DLD1 (cell line): ENCODE data around the gene PPP1R12C.
"Not testable (repeated sequence)": the region's sequence is repeated elsewhere in the genome, so short reads cannot be mapped to it uniquely, and the experiment has no call there.

Experiments
- in situ Hi-C: cut with HindIII; loops from 2 replicates; pipeline ENCODE4 v1.10.0; 2017; ENCODE audit warnings: low sequenced_read_pairs

Gene PPP1R12C

GRCh38 chr19:55116859-55117662, at the start of gene PPP1R12C:
Gene PPP1R12C (minus strand): TSS chr19:55117637. CDS start chr19:55117543, 94 bp downstream.
- in situ Hi-C loops = no loop called here

- in situ Hi-C loops = no loop called here
These were observed 49.3 kb upstream of the PPP1R12C start, which contains the start of gene DNAAF3 for GRCh38 chr19:55166530-55167268. Gene DNAAF3 (minus strand): TSS chr19:55166613. CDS start chr19:55166413, 200 bp downstream.

- in situ Hi-C loops = no loop called here
These were observed 48.6 kb upstream of the PPP1R12C start for GRCh38 chr19:55165952-55166529.

GRCh38 chr19:55161571-55162322, 44.3 kb upstream of the PPP1R12C start:
- in situ Hi-C loops = no loop called here

- in situ Hi-C loops = no loop called here
These were observed 43.5 kb upstream of the PPP1R12C start for GRCh38 chr19:55160986-55161365.

- in situ Hi-C loops = no loop called here
These were observed 42.9 kb upstream of the PPP1R12C start for GRCh38 chr19:55160128-55160985.

GRCh38 chr19:55158848-55159749, 41.7 kb upstream of the PPP1R12C start:
- in situ Hi-C loops = no loop called here

- in situ Hi-C loops = no loop called here
These were observed 41.0 kb upstream of the PPP1R12C start for GRCh38 chr19:55158423-55158822.

GRCh38 chr19:55157064-55157908, 39.8 kb upstream of the PPP1R12C start, which contains the start of gene TNNI3:
Gene TNNI3 (minus strand): TSS chr19:55157732. CDS start chr19:55157589, 143 bp downstream.
- in situ Hi-C loops = no loop called here

GRCh38 chr19:55156202-55157063, 39.0 kb upstream of the PPP1R12C start:
- in situ Hi-C loops = no loop called here

- in situ Hi-C loops = not testable (repeated sequence)
These were observed 38.3 kb upstream of the PPP1R12C start for GRCh38 chr19:55155784-55156183.

GRCh38 chr19:55153652-55154264, 36.3 kb upstream of the PPP1R12C start:
- in situ Hi-C loops = no loop called here

- in situ Hi-C loops = no loop called here
These were observed 34.6 kb upstream of the PPP1R12C start for GRCh38 chr19:55152017-55152416.

- in situ Hi-C loops = no loop called here
These were observed 31.9 kb upstream of the PPP1R12C start, which contains the start of gene TNNT1 for GRCh38 chr19:55149078-55150003. Gene TNNT1 (minus strand): TSS chr19:55149206. CDS start chr19:55147157, 2,049 bp downstream.

- in situ Hi-C loops = no loop called here
These were observed 30.3 kb upstream of the PPP1R12C start for GRCh38 chr19:55147545-55148251.
